ENCODE data around the gene LRRC7.
"Not testable (repeated sequence)": the region's sequence is repeated elsewhere in the genome, so short reads cannot be mapped to it uniquely, and the experiment has no call there.

The LRRC7 gene

GRCh38 chr1:70045581-70045980, 477.9 kb downstream of the LRRC7 start:
- not testable (repeated sequence) for DNase-seq

DNA sequence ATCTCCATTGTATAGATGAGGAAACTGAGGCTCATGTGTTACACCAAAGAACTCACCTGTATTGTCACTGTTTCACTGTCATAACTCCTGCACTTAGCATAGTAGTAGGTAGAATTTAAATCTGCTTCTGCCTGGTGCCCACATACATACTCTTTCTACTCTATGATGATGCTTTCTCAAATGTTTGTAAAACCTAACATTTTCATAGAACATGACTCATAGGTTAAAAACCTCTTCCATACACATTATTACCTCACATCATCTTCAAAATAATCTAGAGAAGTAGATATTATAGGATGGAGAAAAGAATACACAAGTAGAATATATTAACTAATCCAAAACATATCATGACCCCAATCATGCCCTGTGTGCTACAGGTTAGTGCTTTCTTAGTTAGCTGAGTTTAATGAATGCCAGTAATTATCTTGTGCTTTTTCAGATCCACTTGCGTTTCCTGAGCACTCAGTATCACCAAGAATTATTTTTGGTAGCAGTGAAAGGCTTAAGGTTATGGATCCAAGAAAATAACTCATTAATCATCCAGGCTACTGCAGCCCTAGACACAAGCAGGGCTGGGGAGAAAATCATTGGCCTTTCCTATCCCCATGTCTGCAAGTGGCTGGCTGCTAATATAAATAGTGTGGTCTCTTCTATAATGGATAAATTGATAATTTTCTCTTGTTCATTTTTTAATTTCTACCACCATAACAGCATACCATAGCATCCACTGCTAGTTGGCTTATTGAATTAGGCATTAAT, 480.8 kb downstream of the LRRC7 start:
- no peak for DNase-seq

GRCh38 chr1:70051926-70052325, 484.2 kb downstream of the LRRC7 start:
- DNase-seq = no peak

DNA sequence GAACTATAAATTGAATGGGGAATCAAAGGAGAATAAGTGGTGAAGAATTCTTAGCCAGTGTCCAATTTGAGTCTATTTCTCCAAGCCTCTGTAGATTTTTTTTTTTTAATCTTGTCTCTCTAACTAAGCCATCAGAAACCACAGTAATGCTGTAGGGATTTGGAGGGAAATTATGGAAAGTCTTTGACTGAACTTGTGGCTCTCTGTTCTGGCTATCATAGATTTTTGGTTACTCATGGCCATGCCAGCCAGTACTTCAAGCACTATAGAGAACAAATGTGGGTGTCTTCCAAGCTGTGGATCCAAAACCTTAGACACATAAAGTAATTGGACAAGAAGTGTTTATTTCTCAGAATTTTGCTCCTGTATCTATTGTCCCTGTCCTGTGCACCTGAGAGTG, 489.8 kb downstream of the LRRC7 start:
- DNase-seq = no peak

DNA sequence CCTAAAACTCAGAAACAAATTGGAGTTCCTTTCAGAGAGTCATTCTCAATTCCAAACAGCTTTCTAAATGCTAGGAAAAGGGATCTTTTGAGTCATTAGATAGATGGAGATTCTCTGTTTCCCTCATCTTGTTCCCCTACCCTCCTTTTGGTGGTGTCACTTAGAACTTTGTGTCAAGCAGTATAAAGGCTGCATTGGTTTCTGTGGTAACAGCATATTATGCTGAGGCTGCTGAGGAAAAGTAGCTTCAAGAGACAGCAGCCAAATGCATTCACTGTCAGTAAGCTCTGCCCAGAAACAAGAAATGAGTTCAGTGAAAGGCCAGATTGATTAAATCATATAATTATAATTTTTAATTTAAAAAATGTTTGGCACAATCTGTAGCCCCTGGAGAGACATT, 493.5 kb downstream of the LRRC7 start:
- DNase-seq = no peak

GRCh38 chr1:70063861-70064260, 496.1 kb downstream of the LRRC7 start:
- no peak for DNase-seq

DNA sequence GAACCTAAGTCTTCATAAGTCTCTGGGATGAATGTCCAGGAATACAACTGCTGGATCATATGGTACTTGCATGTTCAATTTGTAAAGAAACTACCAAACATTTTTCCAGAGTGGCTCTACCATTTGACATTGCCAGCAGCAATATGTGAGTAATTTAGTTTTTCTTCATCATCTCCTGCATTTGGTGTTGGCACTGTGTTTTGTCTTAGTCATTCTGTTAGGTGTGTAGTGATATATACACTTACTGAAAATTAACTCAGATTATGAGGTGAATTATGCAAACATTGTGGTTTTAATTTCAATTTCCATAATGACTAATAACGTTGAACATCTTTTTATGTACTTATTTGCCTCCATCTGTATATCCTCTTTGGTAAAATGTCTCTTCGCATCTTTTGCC, 499.0 kb downstream of the LRRC7 start:
- no peak for DNase-seq

DNA sequence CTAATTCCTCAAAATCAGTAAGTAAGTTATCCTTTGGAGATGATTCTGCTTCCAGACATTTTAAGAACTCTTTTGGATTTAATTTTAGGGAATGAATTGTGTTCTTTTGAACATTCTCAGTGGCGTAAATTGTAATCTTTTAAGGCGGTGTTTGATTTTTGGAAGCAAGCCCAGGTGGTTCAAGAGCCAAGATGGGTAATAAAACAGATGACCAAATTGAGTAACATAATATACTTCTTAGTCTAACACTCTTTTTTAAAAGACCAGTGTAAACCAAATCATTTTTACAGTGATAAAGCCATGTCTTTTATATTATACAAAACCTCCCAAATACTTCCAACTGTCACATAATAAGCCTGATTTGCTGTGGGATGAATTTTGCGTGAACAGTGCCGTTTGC, 503.9 kb downstream of the LRRC7 start:
- no peak for DNase-seq

DNA sequence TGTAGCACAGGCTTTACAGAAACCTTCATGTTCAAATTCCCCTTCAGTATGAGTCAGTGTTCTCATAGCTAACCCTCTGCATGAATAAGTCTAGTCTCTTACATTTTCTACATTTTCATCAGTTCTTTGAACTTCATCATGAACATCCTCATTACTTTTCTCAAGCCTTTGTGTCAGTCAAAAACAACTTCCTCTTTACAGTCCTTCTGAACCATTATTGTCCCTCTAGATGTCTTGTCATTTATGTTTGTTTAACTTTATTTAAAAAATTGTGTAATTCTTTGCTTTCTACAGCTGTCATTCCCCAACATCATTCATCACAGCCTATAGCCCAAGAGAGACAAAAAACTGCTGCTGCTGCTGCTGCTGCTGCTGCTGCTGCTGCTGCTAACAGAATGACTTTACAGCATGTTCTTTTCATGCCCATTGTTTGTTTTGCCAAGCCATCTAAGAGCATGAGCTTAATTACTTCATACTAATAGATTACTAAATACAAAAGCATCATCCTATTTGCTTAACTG, 504.6 kb downstream of the LRRC7 start:
- DNase-seq = no peak

DNA sequence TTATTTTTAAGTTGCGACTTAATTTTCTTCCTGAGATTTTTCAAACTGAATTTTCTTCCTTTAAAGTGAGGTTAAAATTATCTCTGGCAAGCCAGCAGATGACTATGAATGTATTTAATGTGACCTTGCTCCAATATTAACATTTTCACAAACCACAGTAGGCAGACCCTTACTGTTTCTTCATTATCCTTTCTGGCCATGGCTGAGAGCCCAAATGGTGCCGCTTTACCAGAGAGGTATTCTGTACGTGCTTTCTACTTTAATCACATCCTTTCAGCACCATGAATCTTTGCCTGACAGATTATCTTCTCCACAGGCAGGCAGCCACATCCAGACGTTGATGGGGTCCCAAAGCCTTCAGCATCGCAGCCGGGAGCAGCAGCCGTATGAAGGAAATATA, 508.0 kb downstream of the LRRC7 start:
- no peak for DNase-seq

DNA sequence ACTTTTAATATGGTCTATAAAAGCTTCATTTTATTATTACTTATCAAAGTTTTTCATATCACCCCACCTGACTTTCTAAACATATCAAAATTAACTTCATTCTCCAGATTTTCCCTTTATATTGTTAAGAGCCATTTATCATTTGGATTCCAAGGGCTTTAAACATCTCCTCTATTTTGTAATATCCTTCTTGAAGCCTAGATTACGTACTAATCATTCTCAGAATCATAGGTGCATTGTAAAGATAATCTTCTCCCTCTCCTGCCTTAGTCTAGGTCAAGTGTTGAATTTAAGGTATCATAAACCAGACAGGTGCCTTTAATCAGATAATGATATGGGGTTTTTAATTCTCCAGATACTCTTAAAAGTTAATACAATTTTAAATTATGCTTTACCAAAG, 509.3 kb downstream of the LRRC7 start:
- no peak for DNase-seq

DNA sequence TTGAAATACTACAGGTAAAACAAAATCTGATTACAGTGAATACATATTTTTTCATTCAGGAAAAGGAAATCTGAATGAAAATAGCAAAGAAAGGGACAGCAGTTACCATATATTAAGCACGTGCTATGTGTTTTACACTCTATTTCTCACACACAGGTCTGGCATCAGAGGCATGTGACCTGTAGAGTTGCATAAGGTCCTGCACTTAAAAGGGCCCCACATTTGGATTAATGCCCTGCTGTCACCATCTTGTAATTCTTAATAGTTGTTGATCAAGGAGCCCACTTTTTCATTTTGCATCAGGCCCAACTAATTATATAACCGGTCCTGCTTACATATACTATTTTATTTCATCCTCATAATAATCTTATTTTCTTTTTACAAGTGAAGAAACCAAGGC, 511.8 kb downstream of the LRRC7 start:
- no peak for DNase-seq

- no peak for DNase-seq
Observed at GRCh38 chr1:70083519-70083918, 515.8 kb downstream of the LRRC7 start.

- no peak for DNase-seq
Observed at GRCh38 chr1:70084314-70084915, 516.7 kb downstream of the LRRC7 start.

- DNase-seq = no peak
Observed at GRCh38 chr1:70085521-70085920, 517.8 kb downstream of the LRRC7 start.

DNA sequence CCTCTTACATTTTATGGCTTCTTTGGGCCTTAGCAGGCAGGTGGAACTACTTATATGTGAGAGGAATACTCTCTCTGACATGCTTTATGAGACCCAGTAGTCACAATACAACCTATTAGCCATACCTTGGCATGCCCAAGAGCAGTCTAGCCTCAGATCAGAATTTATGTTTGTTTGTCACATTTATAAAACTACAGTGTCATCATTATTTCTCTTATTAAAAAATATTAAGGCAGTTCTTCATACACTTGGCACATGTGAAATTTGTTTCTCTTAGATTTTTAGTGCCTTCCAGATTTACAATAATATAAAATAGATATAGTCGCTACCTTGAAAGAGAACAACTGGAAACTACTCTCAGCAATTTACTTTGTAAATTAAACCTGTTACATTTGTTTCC, 519.2 kb downstream of the LRRC7 start:
- DNase-seq = no peak

- DNase-seq = no peak
Observed at GRCh38 chr1:70090141-70090540, 522.4 kb downstream of the LRRC7 start.

DNA sequence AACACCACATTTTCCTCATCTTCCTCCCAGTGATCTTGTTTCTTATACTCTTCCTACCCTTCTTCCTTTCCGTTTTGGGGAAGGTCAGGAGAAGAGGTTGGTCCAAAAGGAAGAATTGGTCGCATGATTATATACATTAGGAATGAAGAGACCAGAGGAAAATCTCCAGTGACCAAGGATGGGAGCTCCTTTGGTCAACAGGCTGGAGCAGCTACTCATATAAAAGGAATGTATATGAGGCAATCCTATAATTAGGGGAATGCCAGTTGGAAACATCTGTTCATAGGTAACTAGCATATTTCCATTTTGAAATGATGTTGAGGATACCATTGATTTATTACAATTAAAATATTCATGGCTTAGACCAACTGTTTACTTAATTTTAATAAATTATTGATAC, 523.2 kb downstream of the LRRC7 start:
- DNase-seq = no peak

- DNase-seq = no peak
Observed at GRCh38 chr1:70091811-70092210, 524.1 kb downstream of the LRRC7 start.

DNA sequence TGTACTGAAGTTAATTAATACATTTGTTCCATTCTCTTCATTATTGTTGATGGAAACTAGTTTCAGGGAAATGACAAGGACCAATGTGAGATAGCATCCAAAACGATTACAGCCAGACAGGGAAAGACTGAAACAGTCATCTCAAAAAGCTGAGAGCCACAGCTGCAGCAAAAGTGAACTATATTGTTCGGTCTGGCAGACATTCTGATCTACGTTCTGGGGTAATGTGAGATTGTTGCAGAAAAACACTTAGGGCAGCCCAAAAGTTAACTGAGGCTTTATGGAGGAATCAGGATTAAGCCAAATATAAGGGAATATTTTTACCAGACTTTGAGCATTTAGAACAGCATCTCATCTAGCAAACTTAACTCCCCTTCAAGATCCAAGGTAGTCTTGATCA, 524.8 kb downstream of the LRRC7 start:
- DNase-seq = no peak

GRCh38 chr1:70093250-70093975, 525.7 kb downstream of the LRRC7 start:
- no peak for DNase-seq

GRCh38 chr1:70101231-70101630, 533.5 kb downstream of the LRRC7 start:
- DNase-seq = no peak

GRCh38 chr1:70101774-70102173, 534.1 kb downstream of the LRRC7 start:
- DNase-seq = no peak

- DNase-seq = no peak
Observed at GRCh38 chr1:70103770-70104169, 536.0 kb downstream of the LRRC7 start.

Data from CD4-positive, alpha-beta T cell treated with Interleukin-4 for 1 hour (primary cell).